Measurements from ENCODE around the gene KAT6B.

KAT6B gene

GRCh38 chr10:74957285-74957961 is 131.0 kb downstream of the KAT6B start:
- DNase-seq, result no peak

DNA sequence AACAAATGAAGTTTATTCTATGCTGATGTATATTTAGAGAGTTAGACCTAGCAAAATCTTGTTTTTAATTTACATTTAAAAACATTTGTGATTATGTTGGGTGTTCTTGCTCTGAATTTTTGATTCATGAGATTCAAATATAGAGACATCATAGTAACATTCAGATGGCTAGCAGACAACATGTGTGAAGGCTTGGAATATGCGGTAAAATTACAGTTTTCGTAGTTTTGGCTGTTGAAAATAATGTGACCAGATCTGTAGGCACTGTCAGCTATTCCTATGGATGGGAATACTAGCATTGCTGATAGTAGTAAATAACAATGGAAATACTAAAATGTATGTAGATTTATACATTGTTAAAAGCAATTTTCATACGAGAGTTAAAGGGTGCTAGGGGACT is 131.9 kb downstream of the KAT6B start:
- DNase-seq, result no peak

- no peak for DNase-seq
These were observed 134.3 kb downstream of the KAT6B start for GRCh38 chr10:74960670-74961069.

DNA sequence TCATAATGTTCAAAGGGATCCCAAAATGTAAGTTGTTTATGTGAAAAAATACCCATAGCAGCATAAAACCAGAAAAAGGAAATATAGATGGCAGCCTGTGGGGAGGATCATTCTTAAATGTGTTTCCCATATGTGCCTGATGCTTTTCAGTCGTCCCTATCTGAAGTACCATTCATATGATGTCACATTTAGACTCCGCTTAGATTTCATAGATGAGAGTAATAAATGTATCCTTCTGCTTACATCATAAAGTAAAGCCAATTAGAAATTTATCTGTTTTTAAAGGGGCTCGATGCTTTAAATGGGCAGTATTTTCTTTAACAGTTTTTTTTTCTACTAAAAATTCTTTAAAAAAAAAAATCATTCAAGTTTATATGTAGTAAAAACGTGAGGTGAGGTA is 136.1 kb downstream of the KAT6B start:
- no peak for DNase-seq

DNA sequence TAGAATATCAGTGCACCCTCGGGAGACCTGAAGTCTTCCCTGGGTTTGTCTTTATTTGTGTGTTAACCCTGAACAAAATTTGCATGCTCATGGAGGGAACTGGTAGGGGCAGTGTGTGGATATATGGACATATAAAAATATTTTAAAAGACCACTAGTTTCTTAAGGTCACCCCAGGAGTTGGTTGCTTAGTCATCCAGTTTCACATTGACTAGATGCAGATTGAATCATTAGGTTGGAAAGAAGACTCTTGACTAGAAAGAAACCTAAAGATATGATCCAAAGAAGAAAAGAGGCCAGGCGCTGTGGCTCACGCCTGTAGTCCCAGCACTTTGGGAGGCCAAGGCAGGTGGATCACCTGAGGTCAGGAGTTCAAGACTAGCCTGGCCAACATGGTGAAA is 137.1 kb downstream of the KAT6B start:
- no peak for DNase-seq

DNA sequence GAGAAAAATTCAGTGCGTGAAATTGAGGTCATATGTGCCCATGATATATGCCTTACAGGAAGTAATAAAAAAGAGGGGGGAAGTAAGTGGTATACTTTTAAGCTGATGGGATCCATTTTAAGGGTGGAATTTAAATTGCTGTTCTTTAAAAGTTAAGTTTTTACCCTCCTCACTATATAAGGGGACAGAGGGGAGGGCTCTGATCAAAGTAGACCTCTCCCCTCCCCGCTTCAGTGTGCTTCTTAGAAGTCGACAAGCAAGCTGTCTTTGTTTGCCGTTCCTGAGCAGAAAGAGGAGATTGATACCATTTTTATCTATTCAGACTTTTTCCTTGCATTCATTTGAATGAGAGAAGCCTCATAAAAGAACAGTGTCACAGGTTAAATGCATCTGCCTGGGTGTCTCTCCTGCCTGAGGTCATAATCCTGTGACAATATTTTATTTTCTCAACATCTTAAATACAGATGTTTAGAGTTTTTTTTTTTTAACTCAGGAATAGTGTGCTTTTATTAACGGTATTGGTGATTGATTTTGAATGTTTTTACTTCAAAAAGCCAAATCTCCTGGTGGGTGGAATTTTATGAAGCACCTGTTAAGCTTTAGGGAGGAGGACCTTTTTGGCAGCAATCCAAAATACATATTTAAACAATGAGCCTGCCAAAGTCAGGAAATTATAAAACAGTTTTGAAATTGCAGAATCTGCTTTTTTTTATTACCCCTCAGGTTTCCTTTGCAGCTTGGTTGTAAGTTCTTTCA is 141.7 kb downstream of the KAT6B start:
- DNase-seq, result no peak

GRCh38 chr10:74968667-74969061 is 142.3 kb downstream of the KAT6B start:
- DNase-seq, result no peak

GRCh38 chr10:74969093-74969492 is 142.7 kb downstream of the KAT6B start:
- no peak for DNase-seq

- DNase-seq, result no peak
These were observed 143.1 kb downstream of the KAT6B start for GRCh38 chr10:74969530-74969929.

DNA sequence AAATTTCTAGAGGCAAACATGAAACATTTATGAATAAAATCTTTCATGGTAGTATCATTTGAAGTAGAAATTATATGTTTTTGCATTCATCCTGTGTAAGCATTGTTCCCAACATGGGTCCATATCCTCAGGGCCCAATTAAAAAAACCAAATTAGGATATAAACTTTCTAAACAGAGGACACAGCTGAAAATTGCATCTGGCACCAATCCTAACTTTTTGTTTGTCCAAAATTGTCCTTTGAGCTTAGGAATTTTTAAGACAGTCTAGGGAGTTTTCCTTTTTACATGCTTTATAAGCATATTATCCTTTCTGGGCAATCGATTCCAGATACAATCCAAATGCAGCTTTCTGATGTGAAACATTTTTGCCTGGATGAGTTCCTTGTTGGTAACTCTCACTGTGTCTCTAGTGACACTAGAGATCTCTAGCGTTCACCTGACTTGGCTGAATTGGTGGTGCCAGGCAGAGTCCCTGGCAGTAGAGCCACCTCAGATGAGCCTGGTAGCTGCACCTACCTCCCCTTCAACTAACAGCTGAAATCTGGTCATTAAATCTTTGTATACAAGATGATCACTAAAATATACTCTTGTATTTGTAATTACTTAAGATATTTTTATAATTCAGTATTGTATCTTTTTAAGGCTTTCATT is 147.5 kb downstream of the KAT6B start:
- no peak for DNase-seq

DNA sequence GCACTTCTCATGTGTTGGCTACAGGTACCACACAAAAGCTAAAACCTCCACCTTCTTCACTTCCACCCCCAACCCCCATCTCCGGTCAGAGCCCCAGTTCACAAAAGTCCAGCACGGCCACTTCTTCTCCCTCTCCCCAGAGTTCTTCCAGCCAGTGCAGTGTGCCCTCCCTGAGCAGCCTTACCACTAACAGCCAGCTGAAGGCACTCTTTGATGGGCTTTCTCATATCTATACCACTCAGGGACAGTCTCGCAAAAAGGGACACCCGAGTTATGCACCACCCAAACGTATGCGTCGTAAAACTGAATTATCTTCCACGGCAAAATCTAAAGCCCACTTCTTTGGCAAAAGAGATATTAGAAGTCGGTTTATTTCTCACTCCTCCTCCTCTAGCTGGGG is 149.4 kb downstream of the KAT6B start:
- DNase-seq, result no peak

- DNase-seq, result no peak
These were observed 150.2 kb downstream of the KAT6B start for GRCh38 chr10:74976565-74976964.

DNA sequence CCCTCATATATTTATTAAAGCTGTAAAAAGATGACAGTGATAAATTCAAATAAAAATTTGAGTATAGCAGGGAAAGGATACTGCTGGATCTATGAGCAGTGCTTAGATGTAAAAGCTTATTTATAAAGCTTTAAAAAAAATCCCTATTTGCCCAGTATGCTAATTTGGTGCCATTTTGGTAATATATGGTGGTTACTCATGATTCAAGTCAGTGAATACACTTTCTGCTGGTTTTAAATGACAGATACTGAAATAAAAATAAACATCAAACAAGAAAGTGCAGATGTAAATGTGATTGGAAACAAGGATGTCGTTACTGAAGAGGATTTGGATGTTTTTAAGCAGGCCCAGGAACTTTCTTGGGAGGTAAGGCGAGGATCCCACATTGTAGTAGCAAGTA is 150.7 kb downstream of the KAT6B start:
- DNase-seq, result no peak

DNA sequence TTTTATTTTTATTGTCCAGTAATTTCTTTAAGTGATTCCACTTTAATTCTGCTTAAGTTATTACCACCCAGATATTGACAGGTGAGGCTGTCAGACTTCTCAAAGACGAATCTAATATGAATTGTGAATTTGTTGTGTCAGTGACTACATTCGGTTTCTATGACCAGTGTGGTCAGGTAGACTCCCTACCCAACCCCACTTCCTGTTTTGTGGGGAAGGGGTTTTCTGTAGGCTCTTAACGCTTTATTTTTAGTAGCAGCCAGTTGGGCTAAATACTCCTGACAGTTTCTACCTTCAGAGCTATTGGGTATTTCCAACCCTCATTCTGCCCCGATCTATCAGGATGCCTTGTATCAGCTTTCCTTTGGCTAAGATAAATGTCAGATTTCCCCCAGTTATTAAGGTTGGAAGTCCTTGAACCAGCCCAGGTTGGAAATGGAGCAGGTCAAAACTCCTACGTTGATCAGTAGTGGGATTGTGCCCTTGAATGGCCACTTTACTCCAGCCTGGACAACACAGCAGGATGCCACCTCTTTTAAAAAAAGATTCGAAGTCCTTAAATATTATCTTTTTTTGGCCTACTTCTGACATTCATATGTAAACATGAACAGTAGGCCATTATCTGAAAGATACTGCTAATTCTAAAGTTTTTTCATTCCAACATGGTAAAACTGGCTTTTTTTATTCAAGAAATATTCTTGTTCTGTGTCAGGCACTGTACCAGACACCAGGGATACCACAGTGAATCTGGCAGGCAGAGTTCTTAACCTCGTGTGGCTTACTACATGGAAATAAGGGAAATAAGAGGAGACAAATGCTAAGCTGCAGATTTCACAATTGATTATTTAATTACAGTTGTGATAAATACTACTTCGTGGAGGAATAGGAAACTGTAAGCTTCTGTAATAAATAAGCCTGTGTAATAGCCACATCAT is 151.8 kb downstream of the KAT6B start:
- no peak for DNase-seq

GRCh38 chr10:74981831-74982633 is 155.6 kb downstream of the KAT6B start:
- no peak for DNase-seq

DNA sequence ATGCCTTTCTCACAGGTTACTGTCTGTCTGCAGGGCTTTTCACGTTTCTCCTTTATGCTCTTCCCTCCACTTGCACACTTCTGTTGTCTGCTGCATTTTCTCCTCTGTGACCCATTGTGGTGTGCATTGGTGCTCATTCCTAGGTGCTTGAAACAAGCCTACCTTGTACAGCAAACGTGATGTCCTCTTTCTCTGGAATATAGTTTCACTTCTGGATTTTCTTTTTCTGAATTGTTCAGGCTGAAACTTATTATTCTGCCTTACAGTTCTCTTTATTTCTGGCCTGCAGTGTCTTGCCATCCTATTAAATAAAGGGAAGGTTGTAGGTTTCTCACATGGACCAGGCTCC is 156.2 kb downstream of the KAT6B start:
- no peak for DNase-seq

- no peak for DNase-seq
These were observed 157.0 kb downstream of the KAT6B start for GRCh38 chr10:74983383-74983782.

GRCh38 chr10:74987339-74988053 is 161.1 kb downstream of the KAT6B start:
- DNase-seq, result no peak

DNA sequence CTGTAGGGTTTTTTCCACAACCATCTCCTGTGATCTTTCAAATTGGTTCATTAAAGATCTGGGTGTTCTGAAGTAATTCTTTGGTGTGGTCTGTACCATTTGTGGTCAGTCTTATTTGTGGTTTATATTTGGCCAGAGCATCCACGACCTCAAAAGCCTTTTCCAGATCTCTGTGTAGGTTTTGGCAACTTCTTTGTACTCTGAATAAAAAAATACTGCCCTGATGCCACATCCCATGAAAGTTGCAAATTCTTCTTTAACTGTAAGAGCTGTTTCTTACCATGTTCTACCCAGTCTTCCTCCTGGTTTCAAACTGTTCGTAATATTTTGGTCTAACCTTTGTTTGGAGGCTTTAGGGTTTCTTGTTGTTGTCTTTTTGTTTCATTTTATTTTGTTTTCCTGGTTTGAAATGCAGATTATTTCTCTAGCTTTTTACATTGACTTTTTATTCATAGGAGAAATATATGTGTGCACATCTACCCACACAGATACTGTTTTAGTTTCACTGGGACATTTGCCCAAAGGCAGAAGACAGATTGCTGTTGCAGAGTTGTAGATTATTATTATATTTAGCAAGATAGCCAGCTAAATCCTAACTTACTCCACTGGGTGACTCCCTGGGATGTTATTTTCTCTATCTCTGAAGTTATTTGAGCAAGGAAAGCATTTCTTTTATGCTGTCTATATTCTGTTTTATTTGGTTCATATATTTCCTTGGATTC is 161.8 kb downstream of the KAT6B start:
- peak in 1 of 2 donors; percentile 38 for DNase-seq

- DNase-seq, result no peak
These were observed 162.6 kb downstream of the KAT6B start for GRCh38 chr10:74988832-74989561.

Data from hippocampal formation (tissue), 2 donors.